ENCODE results near the gene GH1.

The GH1 gene

GRCh38 chr17:63928172-63928666, 9.6 kb upstream of the GH1 start:
- Histone ChIP-seq H3K9me3 (ENCODE audit: control insufficient read depth, insufficient read depth, low read length) (no peaks in the 10 kb centered on the region), H3F3A (ENCODE audit: control insufficient read depth, insufficient read depth) (peaks cover 38% of the 10 kb centered on the region), H3K4me1 (ENCODE audit: control insufficient read depth, low read length) (peaks cover 87% of the 10 kb centered on the region), H3K79me2 (ENCODE audit: control insufficient read depth, low read length) (peaks cover 48% of the 10 kb centered on the region), H3K4me2 (ENCODE audit: low read length) (peak overlapping the region; percentile 99), H3K27ac (ENCODE audit: low read depth, low read length) (peak overlapping the region; percentile 92), H3K4me3 (ENCODE audit: low read length) (peak overlapping the region; percentile 98), H3K9me2 (replicated peaks; ENCODE audit: control insufficient read depth, low read length) (no peaks in the 10 kb centered on the region), H3K36me3 (ENCODE audit: control insufficient read depth, low read length) (peaks cover 64% of the 10 kb centered on the region), H3K27me3 (ENCODE audit: control insufficient read depth, low read length) (no peaks in the 10 kb centered on the region), H4K20me1 (ENCODE audit: control insufficient read depth, insufficient read depth, low read depth, low read length) (peaks cover 22% of the 10 kb centered on the region)
- TF ChIP-seq CTCF (IDR thresholded peaks at IDR 0.05; ENCODE audit: low read depth, low read length, poor library complexity, severe bottlenecking) (peak; percentile 18), EZH2phosphoT487 (IDR thresholded peaks at IDR 0.05; ENCODE audit: borderline replicate concordance, low read length) (no peak)

GRCh38 chr17:63927464-63928171, 9.0 kb upstream of the GH1 start:
- TF ChIP-seq EZH2phosphoT487 (IDR thresholded peaks at IDR 0.05; ENCODE audit: borderline replicate concordance, low read length) = no peak
- no peak for TF ChIP-seq CTCF (IDR thresholded peaks at IDR 0.05; ENCODE audit: low read depth, low read length, poor library complexity, severe bottlenecking)
- Histone ChIP-seq H3K36me3 (ENCODE audit: control insufficient read depth, low read length) (peaks cover 64% of the 10 kb centered on the region), H3K9me2 (replicated peaks; ENCODE audit: control insufficient read depth, low read length) (no peaks in the 10 kb centered on the region), H4K20me1 (ENCODE audit: control insufficient read depth, insufficient read depth, low read depth, low read length) (peaks cover 22% of the 10 kb centered on the region), H3K4me1 (ENCODE audit: control insufficient read depth, low read length) (peaks cover 87% of the 10 kb centered on the region), H3F3A (ENCODE audit: control insufficient read depth, insufficient read depth) (peaks cover 41% of the 10 kb centered on the region), H3K27ac (ENCODE audit: low read depth, low read length) (peak overlapping the region; percentile 92), H3K9me3 (ENCODE audit: control insufficient read depth, insufficient read depth, low read length) (no peaks in the 10 kb centered on the region), H3K4me3 (ENCODE audit: low read length) (peak overlapping the region; percentile 98), H3K79me2 (ENCODE audit: control insufficient read depth, low read length) (peaks cover 45% of the 10 kb centered on the region), H3K27me3 (ENCODE audit: control insufficient read depth, low read length) (no peaks in the 10 kb centered on the region), H3K4me2 (ENCODE audit: low read length) (peak overlapping the region; percentile 99)

DNA sequence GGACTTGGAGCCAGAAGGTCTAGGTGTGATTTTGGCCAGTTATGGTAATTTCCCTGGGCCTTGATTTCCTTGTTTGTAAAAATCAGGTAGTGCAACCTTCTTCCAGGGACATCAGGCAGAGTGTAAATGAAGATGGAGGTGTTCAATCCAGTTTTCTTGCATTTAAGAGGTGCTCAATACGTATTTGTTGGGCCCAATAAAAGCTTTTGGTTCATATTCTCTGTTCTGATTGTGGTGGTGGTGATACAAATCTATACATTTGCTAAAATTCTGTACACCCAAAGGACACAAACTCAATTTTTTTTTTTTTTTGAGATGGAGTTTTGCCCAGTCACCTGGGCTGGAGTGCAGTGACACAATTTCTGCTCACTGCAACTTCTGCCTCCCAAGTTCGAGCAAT, 7.5 kb upstream of the GH1 start:
- no peaks in the 10 kb centered on the region for H3K9me2 ChIP-seq (replicated peaks; ENCODE audit: control insufficient read depth, low read length)
- peaks cover 97% of the 10 kb centered on the region for H3K4me1 ChIP-seq (ENCODE audit: control insufficient read depth, low read length)
- TF ChIP-seq CTCF (IDR thresholded peaks at IDR 0.05; ENCODE audit: low read depth, low read length, poor library complexity, severe bottlenecking) (no peak), EZH2phosphoT487 (IDR thresholded peaks at IDR 0.05; ENCODE audit: borderline replicate concordance, low read length) (no peak)
- H3K27ac ChIP-seq (ENCODE audit: low read depth, low read length) = peak overlapping the region; percentile 92
- H3K9me3 ChIP-seq (ENCODE audit: control insufficient read depth, insufficient read depth, low read length) = no peaks in the 10 kb centered on the region
- H3K79me2 ChIP-seq (ENCODE audit: control insufficient read depth, low read length) = peaks cover 32% of the 10 kb centered on the region
- H3K4me3 ChIP-seq (ENCODE audit: low read length) = peak overlapping the region; percentile 38
- H3K27me3 ChIP-seq (ENCODE audit: control insufficient read depth, low read length) = no peaks in the 10 kb centered on the region
- H3F3A ChIP-seq (ENCODE audit: control insufficient read depth, insufficient read depth) = peaks cover 41% of the 10 kb centered on the region
- peak overlapping the region; percentile 64 for H3K4me2 ChIP-seq (ENCODE audit: low read length)
- peaks cover 54% of the 10 kb centered on the region for H3K36me3 ChIP-seq (ENCODE audit: control insufficient read depth, low read length)
- peaks cover 22% of the 10 kb centered on the region for H4K20me1 ChIP-seq (ENCODE audit: control insufficient read depth, insufficient read depth, low read depth, low read length)
